DND-41 (cell line): Measurements from ENCODE around the gene SEMA7A.

Experiments used
- CTCF ChIP-seq: IDR thresholded peaks from 2 replicates; pipeline ENCODE4 v1.5.1; 2012; ENCODE audit warnings: borderline replicate concordance, low read length, moderate library complexity, mild to moderate bottlenecking; ENCODE audit not compliant: poor library complexity, severe bottlenecking; ENCODE audit errors: extremely low read depth
- EZH2 ChIP-seq: IDR thresholded peaks from 3 replicates; pipeline ENCODE4 v1.6.1; 2012; ENCODE audit warnings: borderline replicate concordance, low read depth, mild to moderate bottlenecking, moderate library complexity, low read length, inconsistent platforms; ENCODE audit not compliant: severe bottlenecking

- no peak for TF ChIP-seq CTCF
- no peak for TF ChIP-seq EZH2
These were observed 31.4 kb downstream of the SEMA7A start for GRCh38 chr15:74402337-74402841.
